ENCODE data around the gene PADI6. TPM values are rescaled to one million over a fixed set of nuclear protein-coding genes. Genes with fewer than 3 reads are reported as not detected.

Gene PADI6
- total and polyA plus RNA-seq, 2 of the 8 experiments (the other 6 are each of a cell fraction or from before 2014, with no cell fraction given) = not detected

GRCh38 chr1:17404820-17405219, 32.8 kb downstream of the PADI6 start:
- Histone ChIP-seq H4K5ac (ENCODE audit: insufficient read length, low read depth, low read length) (no peak overlapping the region), H3K4ac (replicated peaks; ENCODE audit: insufficient read length, low read depth, low read length) (no peak overlapping the region), H4K8ac (ENCODE audit: extremely low read depth, insufficient read depth, low read length) (no peak overlapping the region), H2BK12ac (ENCODE audit: low read depth, low read length) (no peak overlapping the region), H2BK20ac (ENCODE audit: low read length) (no peak overlapping the region), H3K9me3 (ENCODE audit: insufficient read depth in 2 of 2, low read depth in 1 of 2, low read length in 1 of 2) (no peaks in the 10 kb centered on the region), H3K56ac (replicated peaks; ENCODE audit: insufficient read length, low read depth, low read length) (no peak overlapping the region), H3K23ac (ENCODE audit: insufficient read length) (no peak overlapping the region), H4K20me1 (replicated peaks in 1 of 2; ENCODE audit: control insufficient read depth in 1 of 2, insufficient read depth in 2 of 2, low read length in 2 of 2) (peaks cover 10 to 13% of the 10 kb centered on the region in 2 experiments), H2AK5ac (ENCODE audit: low read depth, low read length) (no peak overlapping the region), H2BK15ac (ENCODE audit: low read length) (no peak overlapping the region), H3K36me3 (ENCODE audit: control insufficient read depth in 2 of 4, insufficient read depth in 4 of 4, low read length in 3 of 4) (peaks cover 7 to 27% (median 21%) of the 10 kb centered on the region in 4 experiments; a peak in 7 of 8 replicates), H4K91ac (replicated peaks; ENCODE audit: insufficient read length, low read length) (no peak overlapping the region), H3K27me3 (replicated peaks in 1 of 4; ENCODE audit: control insufficient read depth in 3 of 4, extremely low read depth in 1 of 4, insufficient read depth in 3 of 4, low read length in 3 of 4) (no peaks in the 10 kb centered on the region), H3K9ac (replicated peaks in 1 of 4; ENCODE audit: extremely low read depth in 1 of 4, low read depth in 3 of 4, low read length in 3 of 4) (no peak overlapping the region), H3K79me1 (ENCODE audit: low read depth, low read length) (no peaks in the 10 kb centered on the region; the same call in 1 of the 2 replicates), H2AFZ (ENCODE audit: low read length) (no peak overlapping the region), H3K4me3 (ENCODE audit: extremely low read depth in 1 of 4, insufficient read depth in 2 of 4, low read depth in 3 of 4, low read length in 4 of 4) (no peak overlapping the region), H3K23me2 (ENCODE audit: low read depth, low read length) (no peaks in the 10 kb centered on the region), H3K18ac (ENCODE audit: extremely low read depth, low read length) (no peak overlapping the region; the same call in 1 of the 2 replicates), H3K14ac (ENCODE audit: insufficient read length) (no peak overlapping the region), H2BK5ac (ENCODE audit: low read depth, low read length) (no peak overlapping the region), H3K79me2 (ENCODE audit: control insufficient read depth in 1 of 2, insufficient read depth in 2 of 2, low read length in 2 of 2) (no peaks in the 10 kb centered on the region; a peak in 1 of 4 replicates), H3K4me2 (ENCODE audit: insufficient read depth in 1 of 2, low read depth in 2 of 2, low read length in 2 of 2) (no peak overlapping the region), H3K27ac (ENCODE audit: low read depth, low read length) (no peak overlapping the region), H2BK120ac (replicated peaks; ENCODE audit: low read depth, low read length) (no peak overlapping the region), H3K4me1 (replicated peaks in 1 of 4; ENCODE audit: control insufficient read depth in 3 of 4, insufficient read depth in 4 of 4, low read length in 3 of 4) (peaks cover 0 to 13% (median 6%) of the 10 kb centered on the region in 4 experiments; a peak in 4 of 7 replicates)
- TF ChIP-seq JUN (IDR thresholded peaks at IDR 0.05; ENCODE audit: low read depth, low read length) = no peak
- TF ChIP-seq YY1 (IDR thresholded peaks at IDR 0.05; ENCODE audit: low read depth, low read length) = peak; percentile 52; the same call in 1 of the 2 replicates
- TF ChIP-seq EP300 (IDR thresholded peaks at IDR 0.05; ENCODE audit: borderline replicate concordance in 1 of 2, low read depth in 2 of 2, low read length in 2 of 2) = no peak
- no peak for TF ChIP-seq HDAC2 (IDR thresholded peaks at IDR 0.05; ENCODE audit: borderline replicate concordance in 1 of 2, low read depth in 2 of 2, low read length in 2 of 2)
- TF ChIP-seq GABPA (IDR thresholded peaks at IDR 0.05; ENCODE audit: borderline replicate concordance, insufficient read depth, low read length) = no peak
- 0 out of 2 replicates have a peak, but pooled peaks have one; percentile 55 for TF ChIP-seq POLR2AphosphoS5 (IDR thresholded peaks at IDR 0.05; ENCODE audit: low read depth, low read length)
- DNase-seq (ENCODE audit: low read depth in 1 of 2, low spot score in 2 of 2) = no peak
- 73% methylated on average over 6 of the region's 6 CpGs; no CpG with 5 or more reads in 1 of the 2 experiments for WGBS, 2 experiments (ENCODE audit: extremely low coverage in 1 of 2, insufficient coverage in 1 of 2, insufficient read length in 1 of 2, insufficient replicate concordance in 2 of 2, low coverage in 1 of 2, low lambda C conversion rate in 2 of 2, missing lambda C conversion rate in 1 of 2)
- FAIRE-seq = no peak
- CTCF ChIA-PET (ENCODE audit: partially characterized antibody) = interaction anchor here (0.6 to 2.8 kb wide), 13 partner anchors 11 to 344 kb away, joined by 3 to 21 read pairs (median 4); partner anchors contain the start of gene RCC2
- POLR2A ChIA-PET (ENCODE audit: partially characterized antibody) = interaction anchor here (0.9 to 10.0 kb wide), 17 partner anchors 9 to 286 kb away, joined by 3 to 116 read pairs (median 5); partner anchors contain the start of genes PADI2, PADI6 and RCC2
